ENCODE measurements around the gene VPS51. TPM values are rescaled to one million over a fixed set of nuclear protein-coding genes. Genes with fewer than 3 reads are reported as not detected.

Gene VPS51
- total and polyA plus RNA-seq, 11 donors, result 78.4 to 165 (median 101) TPM

DNA sequence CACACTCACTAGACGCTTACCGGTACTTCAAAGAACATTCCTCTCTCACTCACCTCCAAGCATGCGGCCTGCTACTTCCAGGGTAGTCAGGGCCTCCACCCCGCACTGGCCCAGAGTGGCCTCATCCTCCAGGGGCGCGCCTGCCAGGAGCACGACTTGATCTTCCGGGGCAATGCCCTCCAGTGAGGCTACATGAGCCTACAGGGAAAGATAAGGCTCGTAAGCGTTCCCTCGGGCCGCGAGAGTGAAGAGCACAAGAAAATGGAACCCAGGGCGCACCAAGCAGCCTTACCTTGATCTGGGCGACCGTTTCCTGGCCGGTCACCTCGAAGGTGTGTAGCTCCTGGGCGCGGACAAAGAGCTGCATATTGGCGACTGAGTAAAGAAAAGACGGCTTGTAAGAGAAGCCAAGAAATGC, 25.4 kb downstream of the VPS51 start:
- H3K4me1 ChIP-seq, result peaks cover 0 to 42% (median 28%) of the 10 kb centered on the region in 12 donors
- no peak for ATAC-seq

DNA sequence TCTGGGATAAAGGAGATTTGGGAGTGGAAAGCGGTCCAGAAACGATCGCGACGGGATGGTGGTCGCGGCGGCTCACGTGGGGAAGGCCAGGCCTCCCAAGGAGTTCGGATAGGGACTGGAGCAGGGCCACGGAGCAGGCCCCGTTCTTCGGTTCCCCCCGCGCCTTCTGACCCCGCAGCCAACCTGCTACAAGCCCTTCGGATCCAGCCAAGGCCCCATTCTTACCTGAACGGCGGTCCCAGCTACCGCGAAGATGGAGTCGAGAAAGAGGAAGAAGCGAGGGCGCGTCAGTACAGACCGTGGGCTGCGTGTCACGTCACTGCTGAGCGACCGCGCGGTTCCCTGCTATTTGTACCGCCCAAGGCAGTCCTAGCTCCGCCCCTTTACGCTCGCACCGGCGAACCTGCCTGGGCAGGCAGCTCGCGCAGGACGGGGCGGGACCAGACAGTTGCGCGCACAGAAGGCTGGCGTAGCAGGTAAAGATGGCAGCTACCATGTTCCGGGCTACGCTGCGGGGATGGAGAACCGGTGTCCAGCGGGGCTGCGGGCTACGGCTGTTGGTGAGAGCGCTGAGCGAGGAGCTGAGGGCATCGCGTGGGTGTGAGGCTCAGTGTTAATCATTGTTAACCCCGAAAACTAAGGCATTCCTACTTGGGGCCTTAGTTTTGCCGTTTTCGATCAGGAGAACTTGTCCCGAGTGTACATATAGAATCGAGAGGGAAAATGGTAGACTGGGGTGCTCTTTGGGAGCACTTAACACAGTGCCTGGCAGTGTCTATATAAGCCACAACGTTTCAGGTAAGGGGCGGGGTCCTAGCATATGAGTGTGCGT, 26.1 kb downstream of the VPS51 start, which contains the start of the genes FAU and MRPL49:
Gene FAU, minus strand, starts transcription at position 270 of the 832 bp plus-strand sequence. CDS start 321 bp downstream, outside the sequence.
Gene MRPL49, plus strand, starts transcription at position 457 of the 832 bp plus-strand sequence. Its CDS starts 26 bp downstream, at position 483.
- ATAC-seq (peak; percentile 89 to 95 (median 92)), DNase-seq (peak; percentile 98 to 99 (median 98))
- 0 to 1% (median 1%) methylated on average over 44 to 64 of the region's 64 CpGs for WGBS, 4 donors
- Histone ChIP-seq H3K4me1 (peaks cover 0 to 36% (median 22%) of the 10 kb centered on the region in 12 donors), H3K27ac (peak within 1 kb of the TSS; percentile 13 to 96 (median 87)), H3K9me3 (no peaks in the 10 kb centered on the region), H3K4me3 (peak within 1 kb of the TSS; percentile 70 to 98 (median 84)), H3K36me3 (peaks cover 0 to 66% (median 61%) of the 10 kb centered on the region in 9 donors), H3K27me3 (no peaks in the 10 kb centered on the region)
- TF ChIP-seq, protein P1, sequence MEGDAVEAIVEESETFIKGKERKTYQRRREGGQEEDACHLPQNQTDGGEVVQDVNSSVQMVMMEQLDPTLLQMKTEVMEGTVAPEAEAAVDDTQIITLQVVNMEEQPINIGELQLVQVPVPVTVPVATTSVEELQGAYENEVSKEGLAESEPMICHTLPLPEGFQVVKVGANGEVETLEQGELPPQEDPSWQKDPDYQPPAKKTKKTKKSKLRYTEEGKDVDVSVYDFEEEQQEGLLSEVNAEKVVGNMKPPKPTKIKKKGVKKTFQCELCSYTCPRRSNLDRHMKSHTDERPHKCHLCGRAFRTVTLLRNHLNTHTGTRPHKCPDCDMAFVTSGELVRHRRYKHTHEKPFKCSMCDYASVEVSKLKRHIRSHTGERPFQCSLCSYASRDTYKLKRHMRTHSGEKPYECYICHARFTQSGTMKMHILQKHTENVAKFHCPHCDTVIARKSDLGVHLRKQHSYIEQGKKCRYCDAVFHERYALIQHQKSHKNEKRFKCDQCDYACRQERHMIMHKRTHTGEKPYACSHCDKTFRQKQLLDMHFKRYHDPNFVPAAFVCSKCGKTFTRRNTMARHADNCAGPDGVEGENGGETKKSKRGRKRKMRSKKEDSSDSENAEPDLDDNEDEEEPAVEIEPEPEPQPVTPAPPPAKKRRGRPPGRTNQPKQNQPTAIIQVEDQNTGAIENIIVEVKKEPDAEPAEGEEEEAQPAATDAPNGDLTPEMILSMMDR (IDR thresholded peaks at IDR 0.05), result no peak
- peak; percentile 58 to 93 for TF ChIP-seq POLR2A (IDR thresholded peaks at IDR 0.05)
- intact Hi-C loops (cut with DNase I), result loop anchor here in 4 of 10 donors (1.0 to 10.0 kb wide), 5 partner anchors 25 to 197 kb away; partner anchors contain the start of genes CAPN1 (in 2 of the 4), CDCA5 (in 2 of the 4), ZFPL1 (in 2 of the 4) and PPP2R5B (in 1 of the 4)

More for the DNA sequence above, 25.4 kb downstream of the VPS51 start:
- no peaks in the 10 kb centered on the region for H3K27me3 ChIP-seq
- peaks cover 0 to 59% (median 55%) of the 10 kb centered on the region in 9 donors for H3K36me3 ChIP-seq
- no peaks in the 10 kb centered on the region for H3K9me3 ChIP-seq
- 0 to 2% (median 1%) methylated on average over 21 to 22 of the region's 22 CpGs for WGBS, 4 donors
- peak in 1 of 5 donors; percentile 15 for DNase-seq
- no peak for TF ChIP-seq POLR2A (IDR thresholded peaks at IDR 0.05)
- TF ChIP-seq, protein P1 (IDR thresholded peaks at IDR 0.05), result no peak
- peak overlapping the region; percentile 70 to 98 (median 84) for H3K4me3 ChIP-seq
- H3K27ac ChIP-seq, result peak overlapping the region; percentile 11 to 96 (median 87)
- intact Hi-C loops (cut with DNase I), result loop anchor here in 4 of 10 donors (2.0 to 10.0 kb wide), 3 partner anchors 37 to 197 kb away; partner anchors contain the start of genes CAPN1 (in 2 of the 4), CDCA5 (in 1 of the 4), PPP2R5B (in 1 of the 4) and ZFPL1 (in 1 of the 4)

DNA sequence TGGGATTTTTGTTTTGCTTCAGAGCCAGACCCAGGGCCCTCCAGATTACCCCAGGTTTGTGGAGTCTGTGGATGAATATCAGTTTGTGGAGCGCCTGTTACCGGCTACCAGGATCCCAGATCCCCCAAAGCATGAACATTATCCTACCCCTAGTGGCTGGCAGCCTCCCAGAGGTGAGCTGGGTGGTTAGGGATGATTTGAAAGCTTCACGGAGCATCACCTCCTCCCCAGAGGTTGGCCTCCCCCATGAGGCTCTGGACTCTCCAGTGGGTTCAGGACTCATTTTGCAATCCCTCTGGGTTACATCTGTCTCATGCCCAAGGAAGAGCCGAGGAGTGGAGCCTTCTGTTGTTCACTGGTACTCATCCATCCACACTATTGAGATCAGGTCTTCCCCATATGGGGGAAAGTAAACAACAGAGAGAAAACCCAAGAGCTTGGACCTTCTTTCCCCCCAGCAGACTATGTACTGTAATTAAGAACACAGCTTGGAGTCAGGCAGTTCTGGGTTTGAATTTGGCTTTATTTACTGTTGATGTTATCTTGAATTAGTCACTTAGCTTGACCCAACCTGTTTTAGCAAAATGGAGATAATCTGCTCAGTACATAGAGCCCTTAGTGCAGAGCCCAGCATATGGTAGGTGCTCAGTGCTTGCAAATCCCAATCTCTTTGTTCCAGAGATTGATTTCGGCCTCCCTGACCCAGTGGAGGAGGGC, 28.6 kb downstream of the VPS51 start:
- no peak for ATAC-seq
- intact Hi-C loops (cut with DNase I), result loop anchor here in 3 of 10 donors (5.0 to 10.0 kb wide), 2 partner anchors 58 to 200 kb away; partner anchors contain the start of genes CAPN1 (in 2 of the 3) and PPP2R5B (in 1 of the 3)
- no peak overlapping the region for H3K4me3 ChIP-seq
- WGBS, 4 donors, result 86 to 93% (median 91%) methylated on average over 5 of the region's 5 CpGs
- peaks cover 0 to 73% (median 69%) of the 10 kb centered on the region in 9 donors for H3K36me3 ChIP-seq
- TF ChIP-seq POLR2A (IDR thresholded peaks at IDR 0.05), result no peak
- TF ChIP-seq, protein P1 (IDR thresholded peaks at IDR 0.05), result no peak
- no peaks in the 10 kb centered on the region for H3K27me3 ChIP-seq
- no peak overlapping the region for H3K27ac ChIP-seq
- peaks cover 0 to 29% (median 20%) of the 10 kb centered on the region in 12 donors for H3K4me1 ChIP-seq
- H3K9me3 ChIP-seq, result no peaks in the 10 kb centered on the region
- DNase-seq, result no peak
